ENCODE measurements around the gene TPSB2. TPM values are rescaled to one million over a fixed set of nuclear protein-coding genes. Genes with fewer than 3 reads are reported as not detected.
A peak's percentile ranks its signal among the peaks of the same experiment; 100 is the strongest.
"Not testable (repeated sequence)": the region's sequence is repeated elsewhere in the genome, so short reads cannot be mapped to it uniquely, and the experiment has no call there.

The TPSB2 gene
- polyA plus RNA-seq, 1 experiment = not detected

DNA sequence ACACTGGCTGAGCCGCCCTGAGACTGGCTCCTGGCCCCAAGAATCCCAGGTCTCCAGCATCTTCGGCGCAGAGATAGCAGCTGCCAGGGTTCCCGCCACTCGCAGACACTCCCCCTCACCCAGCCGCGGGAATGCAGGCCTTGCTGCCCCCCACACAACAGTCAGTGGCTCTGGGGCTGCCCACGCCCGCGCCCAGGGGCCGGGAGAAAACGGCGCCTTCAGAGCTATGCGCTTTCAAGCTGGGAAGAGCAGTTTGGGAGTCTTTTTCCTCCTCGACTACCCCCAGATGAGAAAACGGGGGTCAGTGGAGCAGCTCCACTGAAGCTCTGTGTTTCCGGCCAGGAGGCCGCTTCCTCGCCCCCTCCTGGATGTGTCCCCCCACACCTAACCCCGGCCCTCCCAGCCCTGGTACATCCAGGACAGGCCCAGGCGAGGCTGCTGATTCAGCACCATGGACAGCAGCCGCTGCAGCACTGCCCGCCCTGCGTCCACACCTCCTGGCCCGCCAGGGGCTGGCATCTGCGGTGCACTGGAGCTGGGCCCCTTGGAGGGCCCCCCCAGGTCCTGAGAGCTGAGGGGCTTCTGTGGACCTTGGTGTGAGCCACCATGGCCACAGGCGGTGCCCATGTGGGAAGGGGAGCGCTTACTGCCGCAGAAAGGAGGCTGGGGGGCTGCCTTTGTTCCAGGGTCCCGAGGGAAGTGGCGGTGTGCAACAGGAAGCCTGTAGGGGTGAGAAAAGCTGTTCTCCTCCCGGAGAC lies 41.4 kb downstream of the TPSB2 start:
- POLR2A ChIA-PET = no interaction called here
- TF ChIP-seq, protein P1, sequence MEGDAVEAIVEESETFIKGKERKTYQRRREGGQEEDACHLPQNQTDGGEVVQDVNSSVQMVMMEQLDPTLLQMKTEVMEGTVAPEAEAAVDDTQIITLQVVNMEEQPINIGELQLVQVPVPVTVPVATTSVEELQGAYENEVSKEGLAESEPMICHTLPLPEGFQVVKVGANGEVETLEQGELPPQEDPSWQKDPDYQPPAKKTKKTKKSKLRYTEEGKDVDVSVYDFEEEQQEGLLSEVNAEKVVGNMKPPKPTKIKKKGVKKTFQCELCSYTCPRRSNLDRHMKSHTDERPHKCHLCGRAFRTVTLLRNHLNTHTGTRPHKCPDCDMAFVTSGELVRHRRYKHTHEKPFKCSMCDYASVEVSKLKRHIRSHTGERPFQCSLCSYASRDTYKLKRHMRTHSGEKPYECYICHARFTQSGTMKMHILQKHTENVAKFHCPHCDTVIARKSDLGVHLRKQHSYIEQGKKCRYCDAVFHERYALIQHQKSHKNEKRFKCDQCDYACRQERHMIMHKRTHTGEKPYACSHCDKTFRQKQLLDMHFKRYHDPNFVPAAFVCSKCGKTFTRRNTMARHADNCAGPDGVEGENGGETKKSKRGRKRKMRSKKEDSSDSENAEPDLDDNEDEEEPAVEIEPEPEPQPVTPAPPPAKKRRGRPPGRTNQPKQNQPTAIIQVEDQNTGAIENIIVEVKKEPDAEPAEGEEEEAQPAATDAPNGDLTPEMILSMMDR (IDR thresholded peaks at IDR 0.05; ENCODE audit: insufficient read depth, low read depth, low read length) = 0 out of 2 replicates have a peak, but pooled peaks have one; percentile 4
- CTCF ChIA-PET = interaction anchor here (1.2 kb wide), 1 partner anchor 81 kb away, joined by 3 read pairs; no protein-coding TSS in a partner anchor
- no peak for DNase-seq (ENCODE audit: low read depth)
- no peaks in the 10 kb centered on the region for H3K36me3 ChIP-seq (ENCODE audit: control insufficient read depth, insufficient read depth, low read length)
- no peak overlapping the region for H3K4me3 ChIP-seq (ENCODE audit: low read depth, low read length)
- H3K27me3 ChIP-seq (ENCODE audit: control insufficient read depth, insufficient read depth, low read length) = no peaks in the 10 kb centered on the region

DNA sequence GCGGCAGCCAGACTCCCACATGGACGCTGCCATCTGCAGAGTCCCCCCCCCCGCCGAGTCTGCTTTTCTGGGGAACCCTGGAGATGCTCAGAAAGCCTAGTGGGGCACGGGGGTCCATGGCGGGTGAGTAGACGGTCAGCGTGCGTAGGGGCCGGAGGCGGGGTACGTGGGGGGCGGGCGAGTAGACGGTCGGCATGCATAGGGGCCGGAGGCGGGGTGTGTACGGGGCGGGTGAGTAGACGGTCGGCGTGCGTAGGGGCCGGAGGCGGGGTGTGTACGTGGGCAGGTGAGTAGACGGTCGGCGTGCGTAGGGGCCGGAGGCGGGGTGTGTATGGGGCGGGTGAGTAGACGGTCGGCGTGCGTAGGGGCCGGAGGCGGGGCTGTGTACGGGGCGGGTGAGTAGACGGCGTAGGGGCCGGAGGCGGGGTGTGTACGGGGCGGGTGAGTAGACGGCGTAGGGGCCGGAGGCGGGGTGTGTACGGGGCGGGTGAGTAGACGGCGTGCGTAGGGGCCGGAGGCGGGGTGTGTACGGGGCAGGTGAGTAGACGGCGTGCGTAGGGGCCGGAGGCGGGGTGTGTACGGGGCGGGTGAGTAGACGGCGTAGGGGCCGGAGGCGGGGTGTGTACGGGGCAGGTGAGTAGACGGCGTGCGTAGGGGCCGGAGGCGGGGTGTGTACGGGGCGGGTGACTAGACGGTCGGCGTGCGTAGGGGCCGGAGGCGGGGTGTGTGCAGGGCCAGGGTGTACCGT lies 44.4 kb downstream of the TPSB2 start:
- DNase-seq (ENCODE audit: low read depth); H3K4me3 ChIP-seq (ENCODE audit: low read depth, low read length); POLR2A ChIA-PET; H3K27me3 ChIP-seq (ENCODE audit: control insufficient read depth, insufficient read depth, low read length); H3K36me3 ChIP-seq (ENCODE audit: control insufficient read depth, insufficient read depth, low read length); CTCF ChIA-PET: not testable (repeated sequence)

DNA sequence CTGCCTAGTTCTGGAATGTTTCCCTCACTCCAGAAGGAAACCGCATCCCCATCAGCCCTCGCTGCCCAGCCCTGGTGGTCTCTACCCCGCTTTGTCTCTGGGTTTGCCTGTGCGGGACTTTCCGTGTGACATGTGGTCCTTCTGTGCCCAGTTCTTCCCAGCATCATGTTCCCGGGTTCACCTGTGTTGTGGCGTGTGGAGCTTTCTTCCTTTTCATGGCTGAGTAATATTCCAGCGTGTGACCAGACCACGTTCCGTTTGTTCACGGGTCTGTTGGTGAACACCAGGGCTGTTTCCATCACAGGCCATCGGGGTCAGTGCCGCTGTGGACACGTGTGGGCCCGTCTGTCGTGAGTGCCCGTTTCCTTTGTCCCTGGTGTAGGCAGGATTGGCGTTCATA lies 45.0 kb downstream of the TPSB2 start:
- no peak for DNase-seq (ENCODE audit: low read depth)
- Histone ChIP-seq H3K4me3 (ENCODE audit: low read depth, low read length) (no peak overlapping the region), H3K27me3 (ENCODE audit: control insufficient read depth, insufficient read depth, low read length) (no peaks in the 10 kb centered on the region), H3K36me3 (ENCODE audit: control insufficient read depth, insufficient read depth, low read length) (no peaks in the 10 kb centered on the region)
- ChIA-PET POLR2A (no interaction called here), CTCF (no interaction called here)
- TF ChIP-seq, protein P1 (IDR thresholded peaks at IDR 0.05; ENCODE audit: insufficient read depth, low read depth, low read length) = no peak

DNA sequence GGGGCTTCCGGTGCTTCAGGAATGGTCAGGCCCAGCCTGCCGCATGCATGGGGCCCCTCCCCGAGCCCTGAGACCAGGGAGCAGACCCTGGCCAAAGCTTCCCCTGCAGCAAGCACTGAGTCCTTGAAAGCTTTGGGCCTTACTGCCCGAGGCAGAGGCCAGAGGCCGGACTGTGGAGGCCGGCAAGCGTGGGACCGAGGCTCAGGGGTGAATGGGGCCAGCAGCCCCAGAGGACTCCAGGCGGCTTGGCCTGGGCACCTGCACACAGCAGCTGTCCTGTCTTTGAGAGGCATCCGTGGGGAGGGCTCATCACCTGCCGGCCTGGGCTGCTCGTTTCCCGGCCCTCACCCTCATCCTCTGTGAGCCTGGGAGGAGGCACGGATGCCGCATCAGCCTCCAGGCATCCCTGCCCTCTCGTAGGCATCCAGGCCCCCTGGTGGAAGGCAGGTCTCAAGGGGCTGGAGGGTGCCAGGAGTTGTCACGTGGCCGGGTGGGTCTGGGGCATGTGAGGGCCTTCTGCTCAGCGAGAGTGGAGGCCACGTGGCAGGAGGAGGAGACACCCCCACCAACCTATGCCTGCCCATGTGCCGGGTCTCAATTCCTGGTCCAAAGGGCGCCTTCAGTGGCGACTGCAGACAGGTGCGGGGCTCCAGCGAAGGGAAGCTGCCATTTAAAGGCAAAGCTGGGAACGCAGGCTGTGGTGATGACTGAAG lies 45.7 kb downstream of the TPSB2 start:
- Histone ChIP-seq H3K4me3 (ENCODE audit: low read depth, low read length) (no peak overlapping the region), H3K27me3 (ENCODE audit: control insufficient read depth, insufficient read depth, low read length) (no peaks in the 10 kb centered on the region), H3K36me3 (ENCODE audit: control insufficient read depth, insufficient read depth, low read length) (no peaks in the 10 kb centered on the region)
- ChIA-PET POLR2A (no interaction called here), CTCF (interaction anchor here (1.2 kb wide), 1 partner anchor 10 kb away, joined by 4 read pairs; no protein-coding TSS in a partner anchor)
- TF ChIP-seq, protein P1 (IDR thresholded peaks at IDR 0.05; ENCODE audit: insufficient read depth, low read depth, low read length) = no peak
- no peak for DNase-seq (ENCODE audit: low read depth)

GRCh38 chr16:1182950-1183907 lies 46.8 kb downstream of the TPSB2 start:
- H3K36me3 ChIP-seq (ENCODE audit: control insufficient read depth, insufficient read depth, low read length) = no peaks in the 10 kb centered on the region
- no peak for DNase-seq (ENCODE audit: low read depth)
- no peak overlapping the region for H3K4me3 ChIP-seq (ENCODE audit: low read depth, low read length)
- CTCF ChIA-PET = interaction anchor here (1.2 to 1.6 kb wide), 3 partner anchors 11 to 77 kb away, joined by 4 to 5 read pairs (median 5); no protein-coding TSS in a partner anchor
- POLR2A ChIA-PET = no interaction called here
- TF ChIP-seq, protein P1 (IDR thresholded peaks at IDR 0.05; ENCODE audit: insufficient read depth, low read depth, low read length) = no peak
- H3K27me3 ChIP-seq (ENCODE audit: control insufficient read depth, insufficient read depth, low read length) = no peaks in the 10 kb centered on the region
